ENCODE measurements around the gene SORBS1.

The SORBS1 gene

DNA sequence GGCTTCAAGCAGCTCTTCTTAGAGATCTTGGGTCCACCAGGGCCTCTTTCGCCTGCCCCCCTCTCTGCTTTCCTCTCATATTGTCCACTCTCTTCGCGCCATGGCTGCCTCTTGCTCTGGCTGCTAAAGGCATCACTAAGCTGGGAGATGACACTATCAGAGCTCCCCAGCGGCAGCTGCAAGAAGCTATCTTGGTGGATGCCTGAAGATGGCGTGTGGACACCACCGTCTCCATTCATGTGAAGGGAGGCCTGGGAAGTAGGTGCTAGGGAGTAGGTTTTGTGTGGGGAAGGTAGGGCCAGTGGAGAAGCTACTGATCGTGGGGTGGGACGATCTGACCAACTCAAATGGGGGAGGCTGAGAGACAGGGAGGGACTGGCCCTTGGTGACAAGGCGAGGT is 224.5 kb downstream of the SORBS1 start:
- DNase-seq = no peak

DNA sequence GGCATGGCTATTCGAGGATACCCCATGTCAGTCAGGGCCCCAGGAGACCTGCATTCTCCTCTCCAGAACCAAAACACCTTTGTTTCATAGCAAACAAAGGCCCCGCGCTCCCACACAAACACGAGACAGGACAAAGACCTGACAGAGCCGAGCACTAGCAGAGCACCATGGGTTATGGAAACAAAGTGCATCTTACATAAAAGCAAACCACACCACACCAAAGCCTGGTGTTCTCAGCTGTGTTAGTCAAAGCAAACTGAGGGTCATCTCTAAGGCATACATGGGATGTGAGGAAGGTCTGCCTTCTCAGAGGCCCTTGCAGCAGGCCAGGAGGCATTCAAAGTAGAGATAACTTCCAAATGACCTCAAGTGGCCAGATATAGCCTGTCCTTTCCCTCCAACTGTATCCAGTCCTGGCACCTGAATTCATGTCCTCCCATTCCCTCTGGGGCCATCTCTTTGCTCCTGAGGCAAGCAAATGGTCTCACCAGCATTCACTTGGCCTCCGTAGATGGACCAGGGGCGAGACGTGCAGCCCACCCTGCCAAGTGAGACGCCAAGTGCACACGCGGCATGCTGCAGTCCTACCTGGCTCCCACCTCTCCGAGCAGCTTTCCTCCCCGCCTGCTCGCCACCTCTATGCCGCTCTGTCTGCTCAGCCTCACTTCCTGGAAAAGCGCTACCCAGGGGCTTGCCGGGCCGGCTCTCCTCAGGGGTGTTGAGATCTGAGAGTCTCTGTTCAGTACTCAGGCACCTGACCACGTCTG is 225.1 kb downstream of the SORBS1 start:
- no peak for DNase-seq

DNA sequence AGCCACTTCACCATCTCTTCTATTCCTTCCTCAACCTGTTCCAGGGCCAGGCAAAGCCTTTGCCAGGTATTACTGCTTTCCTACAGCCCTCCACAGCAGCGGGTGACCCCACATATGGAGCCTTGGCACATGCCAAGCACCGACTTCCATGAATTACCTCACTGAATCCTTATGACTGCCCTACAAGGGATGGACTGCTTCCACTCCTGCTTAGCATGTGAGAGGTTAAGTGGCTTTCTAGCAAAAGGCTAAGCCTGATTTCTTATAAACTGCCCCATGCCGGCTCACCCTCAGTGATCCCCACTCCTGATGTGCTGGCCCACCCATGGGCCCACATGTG is 226.4 kb downstream of the SORBS1 start:
- DNase-seq = no peak

DNA sequence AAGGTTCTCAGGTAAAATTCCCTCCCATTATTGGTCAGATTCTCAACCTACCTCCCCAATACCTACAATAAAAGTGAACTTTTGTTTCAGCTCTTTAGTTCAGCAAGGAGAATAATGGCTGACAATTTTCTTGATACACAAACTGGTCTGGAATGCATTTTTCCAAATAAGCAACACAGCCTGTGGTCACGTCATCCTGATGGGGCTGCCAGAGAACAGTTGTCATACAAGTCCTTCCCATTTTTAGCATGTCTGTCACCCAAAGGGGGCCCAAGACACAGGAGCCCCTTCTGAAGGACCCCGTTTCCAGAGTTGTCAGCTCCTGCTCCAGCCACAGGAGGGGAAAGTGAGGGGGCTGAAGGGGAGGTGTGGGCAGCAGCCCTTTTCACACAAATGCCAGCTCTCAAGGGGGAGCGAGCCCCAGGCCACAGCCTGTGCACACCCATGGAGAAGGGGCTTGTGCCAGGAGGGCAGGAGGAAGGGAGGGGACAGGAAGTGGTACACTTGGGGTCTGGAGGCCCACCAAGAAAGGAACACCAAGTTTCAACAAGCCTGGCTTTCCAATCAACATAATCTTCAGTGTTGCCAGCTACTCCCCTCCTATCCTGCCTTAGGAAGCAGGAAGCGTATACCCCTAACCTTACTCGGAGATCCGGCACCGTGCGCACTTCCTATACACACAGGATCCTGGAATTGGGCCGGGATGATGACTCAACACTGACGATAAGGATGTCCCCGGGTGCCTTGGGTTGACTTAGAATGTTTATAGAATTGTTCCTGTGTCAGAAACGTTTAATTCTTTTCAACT is 227.0 kb downstream of the SORBS1 start:
- DNase-seq = no peak

DNA sequence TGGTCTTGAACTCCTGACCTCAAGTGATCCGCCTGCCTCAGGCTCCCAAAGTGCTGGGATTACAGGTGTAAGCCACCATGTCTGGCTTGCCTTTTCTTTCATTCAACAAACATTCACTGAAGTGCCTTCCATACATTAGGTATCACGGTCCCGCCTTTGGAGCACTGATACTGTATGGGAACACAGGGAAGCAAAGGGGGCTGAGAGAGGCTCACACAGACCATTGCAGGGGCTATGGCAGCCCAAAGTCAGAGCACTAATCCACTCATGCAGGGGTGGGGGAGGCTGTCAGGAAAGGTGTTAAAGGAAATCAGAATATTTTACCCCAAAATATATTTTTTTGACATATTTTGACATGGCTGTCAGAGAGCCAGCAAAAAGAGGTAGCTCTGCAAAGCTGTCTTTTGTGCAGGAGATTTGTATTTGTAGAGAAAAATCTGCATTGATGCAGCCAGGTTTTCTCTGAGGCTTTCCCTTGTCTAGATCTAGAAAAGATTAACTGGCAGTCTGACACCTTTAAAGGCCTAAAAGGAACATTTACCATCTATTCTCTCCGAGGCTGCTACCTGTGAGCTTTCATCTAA is 228.4 kb downstream of the SORBS1 start:
- no peak for DNase-seq

DNA sequence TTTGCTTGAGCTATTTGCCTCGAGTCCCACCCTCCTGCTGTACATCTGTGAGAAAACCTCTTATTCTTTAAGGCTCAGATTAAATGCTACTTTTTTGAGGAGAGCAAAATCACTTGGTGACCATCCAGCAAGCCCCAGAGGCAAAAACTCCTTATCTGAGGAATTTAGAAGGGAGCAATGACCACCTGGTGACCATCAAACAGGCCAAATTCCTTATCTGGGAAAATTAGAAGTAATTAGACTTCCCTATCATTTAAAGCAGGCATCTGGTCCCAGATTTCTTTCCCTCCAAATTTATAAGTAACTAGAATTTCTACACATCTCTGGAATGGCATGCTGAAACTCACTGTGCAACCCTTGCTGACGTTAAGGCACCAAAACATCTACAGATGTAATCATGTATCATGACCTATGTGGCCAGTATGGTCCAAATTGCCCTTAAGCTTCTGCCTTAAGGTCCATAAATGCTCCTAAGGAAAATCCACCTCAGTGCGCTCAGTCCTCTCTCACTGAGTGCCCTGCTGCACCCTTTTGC is 229.5 kb downstream of the SORBS1 start:
- no peak for DNase-seq

DNA sequence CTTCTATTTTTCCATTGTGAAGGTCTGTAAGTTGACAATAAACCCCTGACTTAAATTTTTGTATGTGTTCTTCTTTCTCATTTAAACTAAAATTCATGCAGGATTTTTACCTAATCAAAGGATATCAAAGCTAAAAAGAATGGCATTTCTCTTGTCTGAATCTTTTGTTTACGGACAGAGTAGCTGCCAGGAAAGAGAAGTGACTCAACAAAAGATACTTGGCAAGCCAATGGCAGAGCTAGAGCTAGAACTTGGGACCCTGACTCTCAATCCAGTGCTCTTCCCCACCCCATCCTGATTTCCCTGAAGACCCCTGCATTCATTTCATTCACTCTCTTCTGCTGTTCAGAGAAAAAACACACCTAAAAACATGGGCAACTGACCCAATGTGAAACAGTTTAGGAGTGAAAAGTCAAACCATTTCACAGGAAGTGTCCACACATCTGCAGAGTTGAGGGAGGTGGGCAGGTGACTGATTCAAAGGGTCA is 230.2 kb downstream of the SORBS1 start:
- DNase-seq = no peak

DNA sequence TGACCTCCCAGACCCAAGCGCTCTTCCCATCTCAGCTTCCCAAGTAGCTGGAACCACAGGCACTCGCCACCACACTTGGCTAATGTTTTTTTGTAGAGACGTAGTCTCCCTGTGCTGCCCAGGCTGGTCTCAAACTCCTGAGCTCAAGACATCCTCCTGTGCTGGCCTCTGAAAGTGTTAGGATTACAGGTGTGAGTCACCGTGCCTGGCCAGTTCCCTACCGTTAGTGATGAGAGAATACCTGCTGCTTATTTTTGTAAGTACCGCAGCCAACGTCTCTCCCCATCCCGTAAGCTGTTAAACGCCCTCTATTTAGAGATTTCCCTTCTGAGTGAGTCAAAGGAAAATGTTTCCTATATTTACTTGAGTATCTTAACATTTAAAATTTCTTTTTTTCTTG is 231.9 kb downstream of the SORBS1 start:
- DNase-seq = no peak

DNA sequence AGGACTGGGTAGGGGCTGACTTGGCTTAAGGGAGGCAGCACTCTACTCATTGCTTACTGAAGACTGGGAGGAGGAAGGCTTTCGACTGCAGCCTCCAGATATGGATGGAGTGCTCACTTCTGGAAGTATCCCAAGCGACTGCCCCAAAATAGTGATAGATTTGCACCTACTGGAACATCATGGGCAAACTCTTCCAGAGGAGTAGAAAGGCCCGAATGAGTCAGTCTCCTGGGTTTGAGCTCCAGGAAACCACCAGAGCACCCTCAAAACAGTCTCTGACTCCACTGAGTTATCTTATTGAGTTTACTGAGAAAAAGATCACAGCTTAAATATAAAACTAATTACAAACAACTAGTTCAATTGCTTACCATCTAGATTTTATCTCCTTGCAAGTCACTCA is 233.2 kb downstream of the SORBS1 start:
- DNase-seq = no peak

DNA sequence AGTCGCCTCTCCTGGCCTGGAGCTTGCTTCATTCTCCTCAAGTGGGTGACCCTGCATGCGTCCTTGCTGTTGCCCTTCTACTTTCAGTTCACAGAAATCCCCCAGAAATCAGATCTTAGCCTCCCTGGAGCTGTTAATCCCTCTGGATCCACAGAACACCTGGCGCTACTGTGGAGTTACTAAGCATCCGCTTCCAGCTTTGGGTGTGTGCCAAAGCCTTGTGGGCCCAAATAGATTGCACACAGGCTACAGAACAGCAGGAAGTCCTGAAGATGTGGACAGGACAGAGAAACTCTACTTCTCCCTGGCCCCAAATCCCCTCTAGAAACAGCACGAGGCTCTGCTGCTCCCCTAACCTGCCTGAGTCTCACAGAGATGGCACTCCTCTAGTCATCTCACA is 233.8 kb downstream of the SORBS1 start:
- no peak for DNase-seq

DNA sequence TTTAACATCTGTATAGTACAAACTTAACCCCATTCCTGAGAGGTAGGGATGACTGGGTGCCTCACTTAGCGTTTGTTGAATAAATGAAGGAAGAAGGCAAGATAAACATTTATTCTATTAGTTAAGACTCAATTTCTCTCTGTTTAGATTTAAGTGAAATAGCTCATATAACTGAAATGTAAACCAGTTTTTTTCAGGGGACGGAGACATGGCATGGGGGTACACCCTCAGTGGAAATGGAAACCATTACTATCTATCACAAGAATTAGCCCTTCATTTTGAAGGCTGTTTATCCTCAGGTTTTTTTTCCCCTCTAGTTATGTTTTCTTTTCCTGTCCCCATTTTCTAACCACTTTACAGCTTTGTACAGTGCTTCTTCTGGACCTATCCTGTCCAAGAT is 234.8 kb downstream of the SORBS1 start:
- no peak for DNase-seq

DNA sequence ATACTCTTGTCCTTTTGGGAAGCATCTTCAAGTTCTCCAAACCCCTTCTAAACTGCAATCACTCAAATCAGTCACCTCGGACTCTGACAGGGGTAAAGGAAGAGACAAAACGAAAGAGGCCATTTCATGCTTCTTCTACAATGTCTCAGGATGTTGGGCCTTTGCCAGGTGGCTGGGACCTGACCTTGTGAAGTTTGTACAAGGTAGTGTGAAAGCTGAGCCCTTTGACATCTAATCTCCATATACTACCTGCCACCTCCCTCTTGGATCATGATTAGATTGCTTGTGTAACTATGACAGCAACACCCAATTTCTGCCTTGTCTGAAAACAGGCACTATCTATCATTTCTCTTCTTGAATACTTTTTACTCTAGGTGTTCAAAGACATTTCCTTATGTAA is 235.3 kb downstream of the SORBS1 start:
- DNase-seq = no peak

DNA sequence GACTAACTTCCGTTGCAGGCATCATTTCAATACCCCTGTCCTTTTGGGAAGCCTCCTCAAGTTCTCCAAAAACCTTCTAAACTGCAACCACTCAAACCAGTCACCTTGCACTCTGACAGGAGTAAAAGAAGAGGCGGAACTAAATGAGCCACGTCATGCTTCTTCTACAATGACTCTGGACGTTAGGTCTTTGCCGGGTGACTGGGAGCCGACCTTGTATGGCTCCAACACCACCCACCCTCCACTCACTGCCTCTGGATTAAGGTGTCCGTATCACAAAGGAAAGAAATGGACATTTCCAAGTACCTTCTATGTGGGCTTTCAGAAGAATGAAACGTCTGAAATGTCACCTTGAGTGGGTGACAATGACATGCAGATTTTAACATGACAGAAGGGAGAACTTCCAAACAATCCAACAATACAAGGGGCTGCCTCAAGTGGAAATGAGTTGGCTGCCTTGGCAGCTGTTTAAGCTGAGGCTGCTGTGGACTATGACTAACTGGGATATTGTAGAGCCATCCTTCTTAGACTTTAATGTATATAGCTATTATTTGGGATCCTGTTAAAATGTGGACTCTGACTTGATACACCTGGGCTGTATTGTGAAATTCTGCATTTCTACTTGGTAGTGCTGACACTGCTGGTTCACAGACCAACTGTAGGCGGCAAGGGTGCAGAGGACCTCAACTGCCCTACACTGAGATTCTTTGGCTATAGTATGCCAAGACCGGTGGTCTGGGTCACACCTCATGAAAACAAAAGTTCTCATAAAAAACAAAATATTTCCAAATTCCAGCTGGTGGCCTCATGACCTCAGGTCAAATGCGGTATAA is 236.5 kb downstream of the SORBS1 start:
- DNase-seq = no peak

DNA sequence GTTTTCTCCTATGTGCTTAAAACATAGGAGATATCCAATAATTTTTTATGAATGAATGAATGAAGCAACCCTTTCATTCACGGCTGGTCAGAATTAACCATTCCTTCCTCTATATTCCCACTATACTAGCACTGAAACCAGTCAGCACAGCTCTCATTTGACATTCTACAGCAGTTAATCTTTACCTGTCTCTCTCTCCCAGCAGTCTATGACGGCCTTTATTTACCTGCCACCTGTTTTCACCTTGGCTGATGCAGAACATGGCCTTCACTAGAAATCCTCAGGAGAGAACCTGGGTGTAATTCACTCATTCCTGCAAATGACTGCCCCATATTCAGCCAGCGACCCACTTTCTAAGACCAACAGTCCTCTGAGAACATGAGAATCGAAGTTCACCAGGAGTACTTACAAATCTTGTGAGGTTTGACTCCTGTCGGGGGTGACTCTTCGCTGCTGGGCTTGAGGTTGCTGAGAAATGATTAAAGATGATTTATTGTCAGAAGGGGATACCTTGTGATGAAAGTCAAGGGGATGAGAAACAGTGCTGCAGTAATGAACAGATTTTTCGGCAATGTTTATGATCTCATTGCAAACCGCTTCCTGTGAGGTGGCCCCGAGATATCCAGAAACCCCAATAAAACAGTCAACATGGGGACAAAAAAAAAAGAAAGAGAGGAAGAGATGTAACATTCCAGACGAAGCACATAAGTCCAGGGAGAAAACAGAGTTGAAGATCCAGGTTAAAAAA is 239.4 kb downstream of the SORBS1 start:
- no peak for DNase-seq

DNA sequence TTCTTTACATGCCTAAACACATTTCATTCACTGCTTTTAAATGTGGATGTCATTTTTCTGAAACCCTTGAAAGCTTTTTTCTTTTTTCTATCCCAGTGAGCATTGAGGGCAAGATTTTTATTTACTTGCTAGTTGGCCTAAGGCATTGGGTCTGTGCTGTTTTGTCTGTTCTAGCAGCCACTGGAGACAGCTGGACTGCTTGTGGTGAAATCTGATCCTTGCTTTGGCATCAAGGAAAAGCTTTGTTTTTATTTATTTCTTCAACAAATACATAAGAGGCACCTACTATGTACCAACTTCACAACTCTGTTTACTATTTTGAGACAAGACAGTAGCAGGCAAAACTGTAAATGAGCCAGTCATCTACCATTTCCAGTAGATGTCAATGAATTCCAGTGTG is 241.9 kb downstream of the SORBS1 start:
- no peak for DNase-seq

DNA sequence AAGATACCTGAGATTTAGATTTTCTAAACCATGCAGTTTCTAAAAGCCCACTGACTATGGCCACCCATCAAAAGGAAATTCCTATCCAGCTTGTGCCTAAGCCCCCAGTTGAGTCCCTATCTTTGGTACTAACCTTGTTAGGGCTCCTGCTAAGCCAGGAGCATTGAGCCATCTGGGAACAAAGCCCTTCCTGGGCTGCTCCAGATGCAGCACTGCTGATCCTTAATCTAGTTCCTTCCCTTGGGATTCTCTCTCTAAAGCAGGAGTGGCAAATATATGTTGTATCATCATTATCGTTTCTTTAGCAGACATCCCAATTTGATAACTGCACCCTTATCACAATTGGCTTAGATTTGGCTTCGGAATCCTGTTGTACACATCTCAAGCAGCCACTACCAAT is 245.7 kb downstream of the SORBS1 start:
- no peak for DNase-seq

DNA sequence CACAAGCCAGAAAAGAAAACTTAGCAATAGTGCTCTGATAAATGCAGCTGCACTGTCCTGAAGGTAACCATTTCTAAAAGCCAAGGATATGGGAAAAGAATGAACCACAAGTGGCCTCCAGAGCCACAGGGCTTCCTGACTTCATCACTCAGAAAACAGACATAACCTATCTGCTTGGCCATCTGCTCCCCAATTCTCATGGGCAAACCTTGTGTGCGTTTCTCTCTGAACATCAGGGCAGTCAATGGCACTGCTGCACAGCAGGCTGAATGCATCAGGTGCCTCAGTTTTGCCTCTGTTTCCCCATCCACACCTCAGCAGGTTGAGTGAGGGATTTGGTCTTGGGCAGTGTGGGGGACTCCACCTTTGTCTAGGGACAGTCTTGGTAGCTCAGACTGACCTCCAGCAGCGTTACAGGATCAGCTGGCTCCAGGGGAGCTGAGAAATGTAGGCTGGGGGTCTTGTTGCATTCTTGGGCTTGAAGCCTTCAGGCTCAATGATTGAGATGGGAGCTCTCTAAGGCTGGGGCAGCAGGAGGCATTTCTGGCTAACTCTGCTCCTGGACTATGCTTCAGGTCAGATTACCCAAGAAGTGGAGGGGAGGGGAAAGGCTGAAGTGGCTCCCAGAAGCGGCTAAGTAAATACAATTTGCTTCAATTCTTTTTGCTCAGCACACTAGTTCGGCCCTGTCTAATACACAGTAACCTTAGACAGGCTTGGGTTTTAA is 246.8 kb downstream of the SORBS1 start:
- DNase-seq = no peak

DNA sequence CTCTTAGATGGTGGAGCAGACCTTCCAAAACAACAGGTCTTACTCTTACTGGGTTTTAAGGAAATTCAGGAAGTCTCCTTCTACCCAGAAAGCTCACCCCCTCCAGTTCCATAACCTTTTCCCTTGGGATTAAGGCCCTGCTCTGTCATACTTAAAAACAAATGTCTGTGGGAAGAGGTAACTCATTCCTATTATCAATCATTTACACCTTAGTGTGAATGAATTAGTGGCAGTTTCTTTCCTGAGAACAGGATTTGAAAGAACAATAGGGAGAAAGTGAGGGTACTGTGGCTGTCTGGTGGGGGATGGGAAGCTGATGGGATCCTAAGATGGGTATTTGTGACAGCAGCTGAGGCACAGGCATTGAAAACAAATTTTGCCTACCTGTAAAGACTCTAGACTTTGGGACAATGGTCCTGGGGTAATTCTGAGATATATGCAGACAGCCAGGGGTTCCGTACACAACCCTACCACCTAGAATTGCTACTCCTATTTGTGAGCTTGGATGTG is 248.1 kb downstream of the SORBS1 start:
- no peak for DNase-seq

DNA sequence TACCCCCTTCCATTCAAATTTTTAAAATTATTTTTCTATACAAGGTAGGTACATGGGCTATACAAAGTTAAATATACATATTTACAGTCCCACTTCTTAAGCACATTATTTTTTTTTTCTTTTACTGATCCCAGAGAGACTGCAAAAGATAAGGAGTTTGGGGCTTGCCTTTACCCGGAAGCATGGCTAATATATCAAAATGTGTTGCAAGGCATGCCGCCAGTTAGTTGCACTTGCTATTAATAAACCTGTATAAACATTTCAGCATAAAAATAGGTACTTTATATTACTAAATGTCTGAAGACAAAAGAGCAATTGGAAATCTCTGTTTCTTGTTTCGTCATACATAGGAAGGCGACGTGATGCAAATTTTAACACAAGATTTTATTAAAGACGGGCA is 248.9 kb downstream of the SORBS1 start:
- DNase-seq = no peak

DNA sequence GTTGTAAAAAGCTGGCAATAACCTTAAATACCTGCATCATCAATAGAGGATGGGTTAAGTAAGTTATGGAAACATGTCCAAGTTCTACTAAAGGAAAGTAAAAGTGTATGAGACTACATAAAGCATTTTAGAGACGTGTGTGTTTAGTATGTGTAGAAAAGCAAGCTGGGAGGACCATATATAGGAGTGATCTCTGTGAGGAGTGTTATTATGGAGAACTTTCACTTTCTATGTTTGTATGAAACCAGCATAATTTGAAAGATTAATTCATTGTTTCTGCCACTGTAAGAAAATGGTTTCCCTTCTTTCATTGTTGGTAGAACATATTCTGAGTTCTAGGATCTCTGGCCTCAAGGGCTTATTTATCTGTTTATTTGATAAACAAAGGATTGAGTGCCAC is 251.2 kb downstream of the SORBS1 start:
- DNase-seq = no peak

All from T-helper 1 cell (primary cell).